AG09319 (cell line): Measurements from ENCODE around the gene RXRB.

Source experiments
- DNase-seq: peaks from one replicate; pipeline ENCODE4 v3.0.0-alpha.2; 2010; ENCODE audit warnings: low read depth; ENCODE audit errors: extremely low read depth
- TF ChIP-seq, protein P1 (sequence below): IDR thresholded peaks from 2 replicates; pipeline ENCODE4 v1.5.1; 2011; ENCODE audit warnings: low read depth, mild to moderate bottlenecking, inconsistent platforms, low read length, moderate library complexity

Gene RXRB

DNA sequence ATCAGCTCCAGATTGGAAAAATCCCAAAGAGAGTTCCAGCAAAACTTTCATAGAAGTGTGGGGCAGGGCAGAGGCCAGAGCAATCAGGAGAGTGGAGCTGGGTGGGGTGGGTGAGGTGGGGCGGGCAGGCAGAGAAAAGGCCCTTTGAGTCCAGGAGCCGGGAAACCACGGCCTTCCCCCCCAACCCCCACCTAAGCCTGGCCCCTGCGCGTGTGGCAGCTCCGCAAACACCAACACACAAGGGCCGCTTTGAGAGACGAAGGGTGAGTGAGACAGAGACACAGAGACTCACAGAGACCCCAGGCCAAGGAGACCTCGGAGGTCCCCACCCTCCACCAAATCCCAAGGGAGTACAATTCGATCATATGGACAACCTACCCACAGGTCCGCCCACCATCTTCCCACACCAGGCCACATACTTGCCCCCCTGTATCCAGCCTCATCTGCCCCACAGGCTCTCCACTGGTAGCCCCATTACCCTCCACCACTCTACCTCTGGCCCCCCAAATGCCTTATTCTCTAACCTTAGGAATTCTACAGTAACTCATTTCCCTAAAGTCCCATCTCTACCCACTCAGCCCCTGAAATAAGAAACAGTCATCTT, 9.9 kb downstream of the RXRB start:
- TF ChIP-seq, protein P1, sequence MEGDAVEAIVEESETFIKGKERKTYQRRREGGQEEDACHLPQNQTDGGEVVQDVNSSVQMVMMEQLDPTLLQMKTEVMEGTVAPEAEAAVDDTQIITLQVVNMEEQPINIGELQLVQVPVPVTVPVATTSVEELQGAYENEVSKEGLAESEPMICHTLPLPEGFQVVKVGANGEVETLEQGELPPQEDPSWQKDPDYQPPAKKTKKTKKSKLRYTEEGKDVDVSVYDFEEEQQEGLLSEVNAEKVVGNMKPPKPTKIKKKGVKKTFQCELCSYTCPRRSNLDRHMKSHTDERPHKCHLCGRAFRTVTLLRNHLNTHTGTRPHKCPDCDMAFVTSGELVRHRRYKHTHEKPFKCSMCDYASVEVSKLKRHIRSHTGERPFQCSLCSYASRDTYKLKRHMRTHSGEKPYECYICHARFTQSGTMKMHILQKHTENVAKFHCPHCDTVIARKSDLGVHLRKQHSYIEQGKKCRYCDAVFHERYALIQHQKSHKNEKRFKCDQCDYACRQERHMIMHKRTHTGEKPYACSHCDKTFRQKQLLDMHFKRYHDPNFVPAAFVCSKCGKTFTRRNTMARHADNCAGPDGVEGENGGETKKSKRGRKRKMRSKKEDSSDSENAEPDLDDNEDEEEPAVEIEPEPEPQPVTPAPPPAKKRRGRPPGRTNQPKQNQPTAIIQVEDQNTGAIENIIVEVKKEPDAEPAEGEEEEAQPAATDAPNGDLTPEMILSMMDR, result no peak
- DNase-seq, result no peak

DNA sequence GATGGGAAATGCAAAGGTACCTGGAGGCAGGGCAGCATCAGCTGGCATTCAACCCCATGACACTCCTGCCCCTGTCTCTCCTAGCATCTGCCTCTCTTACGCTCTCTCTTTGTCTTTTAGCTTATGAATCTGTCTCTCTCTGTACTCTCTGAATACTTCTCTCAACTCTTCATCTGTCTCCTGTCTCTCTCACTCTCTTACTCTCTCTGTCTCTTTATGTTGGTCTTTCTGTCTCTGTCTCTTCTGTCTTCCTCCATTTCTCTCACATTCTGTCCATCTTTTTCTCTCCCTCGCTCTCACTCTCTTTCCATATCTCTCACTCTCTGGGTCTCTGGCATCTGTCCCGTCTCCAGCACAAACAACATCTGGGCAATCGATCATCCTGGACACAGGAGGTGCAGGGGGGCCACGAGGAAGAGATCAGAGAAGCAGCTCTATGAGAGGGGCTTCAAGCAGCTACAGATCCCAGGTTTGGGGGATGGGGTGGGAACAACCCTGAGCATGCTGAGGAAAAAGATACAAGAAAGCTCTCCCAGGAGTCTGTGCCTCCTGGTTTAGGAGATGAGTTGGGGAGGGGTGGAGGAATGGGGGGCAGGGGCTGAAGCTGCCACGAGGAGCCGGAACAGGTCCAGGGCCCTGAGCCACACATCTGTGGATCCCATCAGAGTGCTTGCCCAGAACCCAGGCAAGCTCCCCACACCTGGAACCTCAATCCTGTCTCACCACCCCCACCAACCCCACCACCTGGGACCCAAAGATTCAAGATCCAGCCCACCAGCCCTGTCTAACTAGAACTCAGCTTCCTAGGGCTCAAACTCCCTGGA, 10.6 kb downstream of the RXRB start:
- DNase-seq, result no peak
- TF ChIP-seq, protein P1, result no peak

DNA sequence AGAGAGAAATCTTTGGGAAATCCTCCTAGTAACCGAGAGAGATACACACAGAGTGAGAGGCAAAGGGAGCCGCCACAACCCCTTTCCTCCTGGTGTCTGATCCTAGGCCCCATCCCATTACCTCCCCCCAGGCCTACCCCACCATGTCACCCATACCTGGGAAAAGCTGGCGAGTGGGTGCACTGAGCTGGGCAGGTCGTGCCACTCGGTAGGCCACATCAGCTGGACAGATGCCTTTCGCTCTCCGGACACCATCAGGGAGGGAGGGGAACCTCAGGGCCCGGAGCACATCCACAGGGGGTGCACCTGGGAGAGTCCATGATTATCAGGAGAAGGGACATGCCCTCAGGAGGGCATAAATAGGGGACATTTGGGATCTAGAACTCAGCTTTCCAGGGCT, 11.3 kb downstream of the RXRB start:
- TF ChIP-seq, protein P1, result no peak

DNA sequence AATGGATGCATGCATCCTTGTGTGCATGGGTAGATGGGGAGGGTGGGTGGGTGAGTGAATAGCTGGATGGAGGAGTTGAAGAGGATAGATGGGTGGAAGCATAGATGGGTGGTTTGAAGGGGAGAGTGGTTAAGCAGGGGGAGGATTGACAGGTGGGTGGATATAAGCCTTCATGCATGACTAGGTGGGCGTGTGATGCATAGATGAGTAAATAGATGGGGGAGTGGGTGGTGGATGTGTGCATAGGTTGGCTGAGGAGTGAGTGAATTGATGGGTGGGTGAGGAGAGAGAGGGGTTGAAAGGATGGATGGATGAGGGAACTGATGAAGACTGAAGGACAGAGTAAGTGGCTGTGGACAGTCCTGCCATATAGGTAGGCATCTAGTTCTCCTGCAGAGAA, 12.7 kb downstream of the RXRB start:
- no peak for DNase-seq
- TF ChIP-seq, protein P1, result no peak

More for the DNA sequence above, 11.3 kb downstream of the RXRB start:
- DNase-seq, result no peak

DNA sequence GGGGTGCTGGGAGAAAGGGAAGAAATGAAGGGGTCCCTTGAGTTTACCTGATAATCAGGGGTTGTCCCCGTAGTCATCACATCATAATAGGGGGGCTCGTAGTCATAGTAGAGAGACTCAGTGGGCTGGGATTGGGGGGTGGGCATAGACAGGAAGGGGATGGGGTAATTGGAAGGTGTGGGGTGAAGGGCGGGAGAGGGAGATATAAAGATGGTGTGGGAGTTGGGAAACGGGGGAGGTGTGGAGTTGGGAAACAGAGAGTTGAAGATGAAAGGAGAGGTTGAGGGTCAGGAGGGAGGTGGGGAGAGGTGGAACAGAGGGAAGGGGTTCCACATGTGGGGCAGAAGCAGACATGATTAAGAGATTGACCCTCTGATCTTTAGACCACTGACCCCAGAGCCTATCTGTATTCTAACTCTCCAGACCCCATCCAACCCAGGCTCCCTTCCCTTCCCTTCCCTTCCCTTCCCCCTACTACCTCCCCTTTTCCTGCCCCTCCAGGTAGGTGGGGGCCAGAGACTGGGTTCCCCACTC, 14.7 kb downstream of the RXRB start:
- TF ChIP-seq, protein P1, result no peak
- no peak for DNase-seq

DNA sequence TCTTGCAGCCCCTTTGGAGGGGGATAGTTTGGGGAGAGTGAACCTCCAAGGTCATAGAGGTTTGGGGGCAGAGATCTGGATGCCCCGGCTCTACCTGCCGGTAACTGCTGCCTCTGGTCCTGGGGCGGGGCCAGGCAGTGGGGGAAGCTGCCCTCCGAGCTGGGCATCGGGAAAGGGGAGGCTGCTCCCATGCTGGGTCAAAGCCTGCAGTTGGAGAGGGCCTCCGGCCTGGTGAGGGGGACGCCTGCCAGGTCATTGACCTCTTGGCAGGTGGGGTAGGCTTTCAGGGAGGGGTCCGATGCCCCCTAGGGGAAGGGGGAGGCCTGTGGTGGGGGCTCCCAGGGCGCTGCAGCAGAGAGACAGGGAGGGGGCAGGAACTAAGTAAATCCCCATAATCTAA, 15.3 kb downstream of the RXRB start:
- TF ChIP-seq, protein P1, result no peak
- DNase-seq, result no peak

DNA sequence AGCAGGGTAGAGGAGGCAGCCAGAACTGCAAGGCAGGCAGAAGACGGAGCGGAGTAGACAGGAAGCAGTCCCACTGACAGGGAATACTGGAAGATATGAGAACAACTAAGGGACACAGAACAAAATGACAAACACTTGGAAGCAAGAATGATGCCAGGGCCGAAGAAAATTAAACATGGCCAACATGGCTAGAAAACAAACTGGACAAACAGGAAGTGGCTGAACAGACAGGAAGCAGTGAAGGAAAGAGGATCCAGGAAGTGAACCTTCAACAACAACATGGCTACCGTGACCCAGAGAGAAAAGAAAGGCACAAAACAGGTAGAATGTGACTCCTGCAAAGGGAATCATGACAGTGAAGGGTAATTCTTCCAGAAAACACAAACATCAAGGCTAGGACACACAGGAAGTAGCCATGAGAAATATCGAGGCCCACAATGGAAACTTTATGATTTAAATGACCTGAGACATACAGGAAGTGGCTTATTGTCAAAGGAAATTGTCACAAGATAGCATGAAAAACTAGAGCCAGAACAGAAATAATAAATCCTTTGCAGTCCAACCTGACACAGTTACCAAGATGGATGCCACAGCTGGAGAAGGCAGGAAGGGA, 17.3 kb downstream of the RXRB start:
- no peak for DNase-seq
- TF ChIP-seq, protein P1, result no peak
